K562 (cell line): ENCODE results near the gene LRFN2. TPM values are rescaled to one million over a fixed set of nuclear protein-coding genes. Genes with fewer than 3 reads are reported as not detected.

Experiments used
- ATAC-seq: fragments of 200-7000 bp; cut with Tn5 transposase; 3 replicates; pipeline ENCODE4 v1.9.1; 2020; ENCODE audit warnings: moderate library complexity
- BruUV-seq: library from RNA; stranded (reverse); fragments of 400-500 nt; replicated peaks from 2 replicates; lab custom pipeline; 2021; lab: Mats Ljungman, UMichigan
- CTCF ChIA-PET: fragments of 300-600 bp; formaldehyde crosslinking; extraction: SDS; loops from one replicate; lab custom pipeline; 2021; ENCODE audit warnings: low intra/inter-chr PET ratio; lab: Yijun Ruan, JAX
- POLR2A ChIA-PET: fragments of 300-600, 350-650 bp; sonication (Branson Sonifier 250); formaldehyde crosslinking; extraction: SDS; loops from one replicate; lab custom pipeline; 2021; ENCODE audit warnings: antibody characterized with exemption, inconsistent platforms; lab: Yijun Ruan, JAX
- DNase-seq, 4 experiments: peaks; one replicate each; pipeline versions ENCODE4 v3.0.0 to v3.0.0-alpha.2; 2011 to 2018; ENCODE audit warnings: low spot score in 3 of 4, mixed read lengths in 3 of 4; ENCODE audit errors: extremely low read depth in 1 of 4
- FAIRE-seq: peaks from 2 replicates; lab custom pipeline; 2011; peaks lifted over from hg19 to GRCh38; lab: Jason Lieb, UNC
- H2AFZ ChIP-seq: 2 replicates; pipeline ENCODE4 v1.6.0; 2011; ENCODE audit warnings: low read depth, low read length, control low read depth, inconsistent platforms
- H3K27ac ChIP-seq: fragments of 200-600 bp; 3 replicates; pipeline ENCODE4 v1.8.0; 2011; ENCODE audit warnings: low read depth, mild to moderate bottlenecking, control low read depth, inconsistent platforms, low read length, moderate library complexity, mixed read lengths; ENCODE audit errors: extremely low read depth
- H3K27me3 ChIP-seq, 2 experiments: fragments of 300-600 bp in 1 of 2; 2 replicates in 1 of 2; 3 replicates in 1 of 2; pipeline versions ENCODE4 v1.6.0 to v1.8.0; 2011; ENCODE audit warnings: inconsistent platforms in 2 of 2, low read length in 2 of 2, mild to moderate bottlenecking in 1 of 2, mixed read lengths in 1 of 2, moderate library complexity in 1 of 2; ENCODE audit not compliant: control insufficient read depth in 2 of 2, insufficient read depth in 2 of 2
- H3K36me3 ChIP-seq: fragments of 300-600 bp; 3 replicates; pipeline ENCODE4 v1.8.0; 2011; ENCODE audit warnings: mild to moderate bottlenecking, low read length, inconsistent platforms; ENCODE audit not compliant: control insufficient read depth, insufficient read depth
- H3K4me1 ChIP-seq, 2 experiments: fragments of 200-600 bp in 1 of 2; replicated peaks in 1 of 2; 2 replicates in 1 of 2; 3 replicates in 1 of 2; pipeline versions ENCODE4 v1.5.1 to v1.8.0; 2011; ENCODE audit warnings: inconsistent platforms in 2 of 2, low read length in 2 of 2, mild to moderate bottlenecking in 1 of 2, mixed read lengths in 1 of 2, moderate library complexity in 1 of 2; ENCODE audit not compliant: control insufficient read depth in 2 of 2, insufficient read depth in 2 of 2
- H3K4me2 ChIP-seq: 2 replicates; pipeline ENCODE4 v1.6.1; 2011; ENCODE audit warnings: low read length, control low read depth, inconsistent platforms, mixed read lengths; ENCODE audit not compliant: insufficient read depth
- H3K4me3 ChIP-seq: fragments of 200-600 bp; sonication (generic), shearing (Covaris generic); 2 replicates; pipeline ENCODE4 v1.5.1; 2016; ENCODE audit warnings: control low read depth, inconsistent platforms
- H3K79me2 ChIP-seq: fragments of 200-600 bp; 3 replicates; pipeline ENCODE4 v1.8.0; 2011; ENCODE audit warnings: low read length, inconsistent platforms; ENCODE audit not compliant: control insufficient read depth, insufficient read depth
- H3K9ac ChIP-seq, 2 experiments: 2 replicates each; pipeline versions ENCODE4 v1.6.0 to v1.6.1; 2011; ENCODE audit warnings: low read depth in 2 of 2, low read length in 2 of 2, control low read depth in 1 of 2, inconsistent platforms in 1 of 2, mild to moderate bottlenecking in 1 of 2, mixed read lengths in 1 of 2; ENCODE audit not compliant: insufficient read depth in 1 of 2
- H3K9me1 ChIP-seq: one replicate; pipeline ENCODE4 v1.6.0; 2011; ENCODE audit warnings: inconsistent platforms, mild to moderate bottlenecking, low read length, moderate library complexity; ENCODE audit not compliant: control insufficient read depth, insufficient read depth
- H3K9me3 ChIP-seq: replicated peaks from 2 replicates; pipeline ENCODE4 v1.5.1; 2011; ENCODE audit warnings: low read depth, low read length, inconsistent platforms; ENCODE audit not compliant: control insufficient read depth, insufficient read depth
- H4K20me1 ChIP-seq: replicated peaks from 2 replicates; pipeline ENCODE4 v1.6.1; 2011; ENCODE audit warnings: low read length, inconsistent platforms, mixed read lengths; ENCODE audit not compliant: control insufficient read depth, insufficient read depth
- BDP1 ChIP-seq: IDR thresholded peaks from 3 replicates; pipeline ENCODE4 v1.6.1; 2011; ENCODE audit not compliant: insufficient read length, insufficient read depth
- CREB5 ChIP-seq: fragments of 250-450 bp; sonication (Bioruptor Pico); IDR thresholded peaks from 2 replicates; pipeline ENCODE4 v1.5.0; 2020; ENCODE audit warnings: mild to moderate bottlenecking
- GTF2F1 ChIP-seq: IDR thresholded peaks from 2 replicates; pipeline ENCODE4 v1.6.1; 2011; ENCODE audit warnings: low read depth, low read length, improper control_type of control experiment
- KHSRP ChIP-seq: fragments of 450-650 bp; IDR thresholded peaks from 2 replicates; pipeline ENCODE4 v1.6.1; 2017
- RBM34 ChIP-seq: fragments of 200-400 bp; formaldehyde crosslinking; IDR thresholded peaks from 2 replicates; pipeline ENCODE4 v1.6.1; 2018; ENCODE audit warnings: low read length, borderline replicate concordance; ENCODE audit not compliant: insufficient read depth
- SMARCC2 ChIP-seq: fragments of 450-650 bp; IDR thresholded peaks from 2 replicates; pipeline ENCODE4 v1.6.1; 2017; ENCODE audit warnings: antibody characterized with exemption, moderate library complexity, mild to moderate bottlenecking, low read depth
- U2AF1 ChIP-seq: fragments of 200-400 bp; formaldehyde crosslinking; optimal IDR thresholded peaks from 2 replicates; pipeline ENCODE3; 2017; ENCODE audit warnings: mild to moderate bottlenecking, low read depth, low read length, moderate library complexity
- ZNF24 ChIP-seq: fragments of 450-650 bp; IDR thresholded peaks from 2 replicates; pipeline ENCODE4 v1.6.1; 2016
- ZNF408 ChIP-seq: fragments of 250-450 bp; sonication (Bioruptor Pico); IDR thresholded peaks from 2 replicates; pipeline ENCODE4 v1.4.0; 2020; ENCODE audit warnings: low read depth, mild to moderate bottlenecking, moderate library complexity
- WGBS: fragments of 100-300 bp; shearing (Covaris generic); methylation state at CpG from one replicate; pipeline ENCODE4 v1.1.6; 2016; ENCODE audit warnings: low coverage, mixed read lengths; ENCODE audit not compliant: insufficient coverage; ENCODE audit errors: missing lambda C conversion rate; 5-methylcytosine and 5-hydroxymethylcytosine counted together
- in situ Hi-C: fragments of 300-500 bp; cut with MboI; formaldehyde crosslinking; loops from 4 replicates; pipeline ENCODE4 v1.15.0; 2018; ENCODE audit warnings: inconsistent platforms, mixed read lengths
- intact Hi-C: fragments of 100-400 bp; cut with micrococcal nuclease; formaldehyde crosslinking; loops from 2 replicates; pipeline ENCODE4 v1.14.2; 2022
- polyA plus RNA-seq, 8 experiments: library from polyadenylated mRNA; depleted of rRNA in 4 of 8; stranded (reverse) in 5 of 8; unstranded in 3 of 8; fragments of >200 nt; fragmentation: Nextera tagmentation in 2 of 8; fragmentation: Illumina TruSeq in 1 of 8; extraction: Ambion mirVana in 2 of 8; extraction: Trizol in 1 of 8; gene quantifications; 2 replicates each; pipeline versions ENCODE4 v1.2.1 to v1.2.3, GENCODE V29; 2011 to 2014; ENCODE audit warnings: inconsistent platforms in 1 of 8, missing spikeins in 1 of 8
- total RNA-seq, 7 experiments: library from RNA; depleted of rRNA in 6 of 7; stranded (reverse); fragments of >200 nt in 6 of 7; fragmentation: Illumina TruSeq in 2 of 7; extraction: Trizol in 2 of 7; gene quantifications; 2 replicates each; pipeline versions ENCODE4 v1.2.1 to v1.2.3, GENCODE V29; 2011 to 2021; ENCODE audit warnings: low replicate concordance in 1 of 7
- TF ChIP-seq, protein P1 (sequence below): fragments of 250-450 bp; sonication (Bioruptor Pico); IDR thresholded peaks from 2 replicates; pipeline ENCODE4 v1.5.1; 2021; ENCODE audit warnings: mild to moderate bottlenecking

The LRFN2 gene
- total and polyA plus RNA-seq, 9 of the 15 experiments (the other 6 are each of a cell fraction or from before 2014, with no cell fraction given) = not detected

DNA sequence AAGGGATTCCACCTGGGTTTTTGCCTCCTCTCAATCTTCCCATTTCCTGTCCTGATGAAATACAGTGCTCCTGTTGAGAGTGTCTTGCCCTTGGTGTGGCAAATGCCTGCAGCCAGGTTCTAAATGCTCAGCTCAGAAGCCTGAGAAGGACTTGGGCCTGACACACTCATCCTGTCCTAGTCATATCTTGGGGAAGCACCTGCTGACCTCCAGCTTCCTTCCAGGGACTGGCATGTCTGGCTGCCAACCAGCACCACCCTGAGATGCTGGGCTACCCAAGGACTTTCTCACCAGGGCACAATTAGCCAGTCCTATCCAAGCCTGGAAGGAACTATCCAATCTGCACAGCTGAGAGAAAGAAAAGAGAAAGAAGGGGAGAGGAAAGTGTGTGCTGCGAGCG, 43.4 kb downstream of the LRFN2 start (continued):
- no peak for TF ChIP-seq GTF2F1

- ChIA-PET CTCF (no interaction called here), POLR2A (interaction anchor here (0.5 kb wide), 1 partner anchor 39 kb away, joined by 3 read pairs; no protein-coding TSS in a partner anchor)
- H3K9me3 ChIP-seq = no peaks in the 10 kb centered on the region
- H3K4me3 ChIP-seq = no peak overlapping the region
- 2% methylated on average over 5 of the region's 5 CpGs for WGBS
- DNase-seq (no peak), ATAC-seq (no peak), FAIRE-seq (no peak)
- in situ Hi-C loops = no loop called here
- H3K4me2 ChIP-seq = no peak overlapping the region
- H3K9me1 ChIP-seq = no peaks in the 10 kb centered on the region
- intact Hi-C loops = loop anchor here (10.0 kb wide), 2 partner anchors 302 to 482 kb away; no protein-coding TSS in a partner anchor
- H3K27me3 ChIP-seq = peaks cover 6 to 57% of the 10 kb centered on the region in 2 experiments; a peak in 3 of 5 replicates
- no TSS peak for BruUV-seq
- H3K36me3 ChIP-seq = no peaks in the 10 kb centered on the region
- H3K4me1 ChIP-seq = no peaks in the 10 kb centered on the region
- H3K9ac ChIP-seq = no peak overlapping the region
- H4K20me1 ChIP-seq = peaks cover 17% of the 10 kb centered on the region
- TF ChIP-seq BDP1 (no peak), RBM34 (no peak), CREB5 (CRISPR knock-in tag) (no peak), U2AF1 (no peak), SMARCC2 (no peak), ZNF408 (CRISPR knock-in tag) (no peak), ZNF24 (no peak), KHSRP (no peak)
- TF ChIP-seq, protein P1, sequence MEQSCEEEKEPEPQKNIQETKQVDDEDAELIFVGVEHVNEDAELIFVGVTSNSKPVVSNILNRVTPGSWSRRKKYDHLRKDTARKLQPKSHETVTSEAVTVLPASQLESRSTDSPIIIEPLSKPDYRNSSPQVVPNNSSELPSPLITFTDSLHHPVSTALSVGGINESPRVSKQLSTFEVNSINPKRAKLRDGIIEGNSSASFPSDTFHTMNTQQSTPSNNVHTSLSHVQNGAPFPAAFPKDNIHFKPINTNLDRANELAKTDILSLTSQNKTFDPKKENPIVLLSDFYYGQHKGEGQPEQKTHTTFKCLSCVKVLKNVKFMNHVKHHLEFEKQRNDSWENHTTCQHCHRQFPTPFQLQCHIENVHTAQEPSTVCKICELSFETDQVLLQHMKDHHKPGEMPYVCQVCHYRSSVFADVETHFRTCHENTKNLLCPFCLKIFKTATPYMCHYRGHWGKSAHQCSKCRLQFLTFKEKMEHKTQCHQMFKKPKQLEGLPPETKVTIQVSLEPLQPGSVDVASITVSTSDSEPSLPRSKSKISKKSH (CRISPR knock-in tag) = no peak
- no peak overlapping the region for H3K27ac ChIP-seq
- no peak overlapping the region for H2AFZ ChIP-seq
- no peaks in the 10 kb centered on the region for H3K79me2 ChIP-seq
Measured at GRCh38 chr6:40543146-40543545, 44.0 kb downstream of the LRFN2 start.
